Measurements from ENCODE around the gene PCYT2.

Gene PCYT2

DNA sequence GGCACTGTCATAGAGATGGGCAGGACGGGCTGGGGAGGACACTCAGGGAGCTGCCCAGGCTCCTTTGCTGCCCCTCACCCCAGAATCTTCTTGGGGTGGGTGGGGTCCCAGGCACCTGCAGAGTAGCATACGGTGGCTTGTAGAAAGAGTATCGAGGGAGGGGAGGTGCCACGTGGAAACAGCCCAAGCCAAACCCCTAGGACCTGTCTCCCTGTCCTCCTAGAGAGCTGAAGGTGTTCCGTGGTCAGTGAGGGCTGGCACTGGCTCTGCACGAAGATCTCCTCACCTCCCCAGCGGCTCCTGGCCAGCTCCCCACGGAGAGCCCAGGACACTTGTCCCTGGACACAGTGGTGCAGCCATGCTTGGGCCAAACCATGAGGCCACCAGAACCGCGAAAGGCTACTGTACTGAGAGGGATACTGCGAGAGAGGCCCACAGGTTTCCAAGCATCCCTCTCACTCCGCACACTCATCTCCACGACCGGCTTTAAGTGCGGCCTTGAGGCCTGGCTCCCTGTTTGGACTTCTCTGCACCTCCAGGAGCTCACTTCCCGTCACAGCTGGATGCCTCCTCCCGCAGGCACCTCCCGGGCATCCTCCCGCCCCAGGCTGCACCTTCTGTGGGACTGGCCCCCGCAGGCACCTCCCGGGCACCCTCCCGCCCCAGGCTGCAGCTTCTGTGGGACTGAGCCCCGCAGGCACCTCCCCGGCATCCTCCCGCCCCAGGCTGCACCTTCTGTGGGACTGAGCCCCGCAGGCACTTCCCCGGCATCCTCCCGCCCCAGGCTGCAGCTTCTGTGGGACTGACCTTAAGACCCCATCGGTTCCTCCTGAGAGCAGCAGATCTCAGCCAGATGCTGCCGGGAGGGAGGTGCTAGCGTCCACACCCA lies 18.3 kb upstream of the PCYT2 start:
- no peak for DNase-seq (ENCODE audit: low read depth)
- TF ChIP-seq, protein P1, sequence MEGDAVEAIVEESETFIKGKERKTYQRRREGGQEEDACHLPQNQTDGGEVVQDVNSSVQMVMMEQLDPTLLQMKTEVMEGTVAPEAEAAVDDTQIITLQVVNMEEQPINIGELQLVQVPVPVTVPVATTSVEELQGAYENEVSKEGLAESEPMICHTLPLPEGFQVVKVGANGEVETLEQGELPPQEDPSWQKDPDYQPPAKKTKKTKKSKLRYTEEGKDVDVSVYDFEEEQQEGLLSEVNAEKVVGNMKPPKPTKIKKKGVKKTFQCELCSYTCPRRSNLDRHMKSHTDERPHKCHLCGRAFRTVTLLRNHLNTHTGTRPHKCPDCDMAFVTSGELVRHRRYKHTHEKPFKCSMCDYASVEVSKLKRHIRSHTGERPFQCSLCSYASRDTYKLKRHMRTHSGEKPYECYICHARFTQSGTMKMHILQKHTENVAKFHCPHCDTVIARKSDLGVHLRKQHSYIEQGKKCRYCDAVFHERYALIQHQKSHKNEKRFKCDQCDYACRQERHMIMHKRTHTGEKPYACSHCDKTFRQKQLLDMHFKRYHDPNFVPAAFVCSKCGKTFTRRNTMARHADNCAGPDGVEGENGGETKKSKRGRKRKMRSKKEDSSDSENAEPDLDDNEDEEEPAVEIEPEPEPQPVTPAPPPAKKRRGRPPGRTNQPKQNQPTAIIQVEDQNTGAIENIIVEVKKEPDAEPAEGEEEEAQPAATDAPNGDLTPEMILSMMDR (IDR thresholded peaks at IDR 0.05; ENCODE audit: insufficient read depth, low read depth, low read length, missing control alignments), result no peak
- no peak overlapping the region for H3K4me3 ChIP-seq (ENCODE audit: low read length)

DNA sequence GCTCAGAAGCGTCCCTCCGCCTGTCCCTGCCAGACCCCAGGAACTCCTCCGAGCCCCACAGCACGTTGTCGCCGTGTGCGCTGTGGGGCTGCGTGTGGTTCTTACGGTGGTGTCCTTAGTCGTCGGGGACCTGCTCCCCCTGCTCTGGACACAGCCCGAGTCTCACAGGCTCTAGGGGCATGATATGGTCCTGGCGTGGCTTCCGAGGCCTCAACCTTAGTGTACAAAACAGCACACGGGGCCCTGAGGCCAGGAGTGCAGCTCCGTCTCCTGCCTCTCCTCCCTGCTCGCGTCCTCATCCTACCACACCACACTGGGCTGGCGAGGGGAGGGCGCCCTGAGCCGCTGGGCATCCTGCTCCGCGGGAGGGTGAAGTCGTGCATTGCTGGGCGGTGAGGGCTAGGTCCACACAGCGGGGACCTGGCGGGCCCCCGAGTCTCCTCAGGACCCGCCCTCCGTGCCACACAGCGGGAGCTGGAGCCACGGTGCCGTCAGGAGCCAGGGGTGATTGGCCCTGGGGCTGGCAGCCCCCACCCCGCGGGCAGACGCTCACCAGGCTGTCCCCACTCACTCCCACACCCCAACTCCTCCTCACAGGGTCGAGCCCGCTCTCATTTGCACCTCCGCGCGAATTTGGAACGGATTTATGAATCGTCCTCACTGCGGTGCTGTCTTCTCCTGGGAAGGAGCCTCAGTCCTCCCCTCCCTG lies 17.5 kb upstream of the PCYT2 start:
- TF ChIP-seq, protein P1 (IDR thresholded peaks at IDR 0.05; ENCODE audit: insufficient read depth, low read depth, low read length, missing control alignments), result no peak
- no peak for DNase-seq (ENCODE audit: low read depth)
- peak overlapping the region; percentile 59 for H3K4me3 ChIP-seq (ENCODE audit: low read length)

DNA sequence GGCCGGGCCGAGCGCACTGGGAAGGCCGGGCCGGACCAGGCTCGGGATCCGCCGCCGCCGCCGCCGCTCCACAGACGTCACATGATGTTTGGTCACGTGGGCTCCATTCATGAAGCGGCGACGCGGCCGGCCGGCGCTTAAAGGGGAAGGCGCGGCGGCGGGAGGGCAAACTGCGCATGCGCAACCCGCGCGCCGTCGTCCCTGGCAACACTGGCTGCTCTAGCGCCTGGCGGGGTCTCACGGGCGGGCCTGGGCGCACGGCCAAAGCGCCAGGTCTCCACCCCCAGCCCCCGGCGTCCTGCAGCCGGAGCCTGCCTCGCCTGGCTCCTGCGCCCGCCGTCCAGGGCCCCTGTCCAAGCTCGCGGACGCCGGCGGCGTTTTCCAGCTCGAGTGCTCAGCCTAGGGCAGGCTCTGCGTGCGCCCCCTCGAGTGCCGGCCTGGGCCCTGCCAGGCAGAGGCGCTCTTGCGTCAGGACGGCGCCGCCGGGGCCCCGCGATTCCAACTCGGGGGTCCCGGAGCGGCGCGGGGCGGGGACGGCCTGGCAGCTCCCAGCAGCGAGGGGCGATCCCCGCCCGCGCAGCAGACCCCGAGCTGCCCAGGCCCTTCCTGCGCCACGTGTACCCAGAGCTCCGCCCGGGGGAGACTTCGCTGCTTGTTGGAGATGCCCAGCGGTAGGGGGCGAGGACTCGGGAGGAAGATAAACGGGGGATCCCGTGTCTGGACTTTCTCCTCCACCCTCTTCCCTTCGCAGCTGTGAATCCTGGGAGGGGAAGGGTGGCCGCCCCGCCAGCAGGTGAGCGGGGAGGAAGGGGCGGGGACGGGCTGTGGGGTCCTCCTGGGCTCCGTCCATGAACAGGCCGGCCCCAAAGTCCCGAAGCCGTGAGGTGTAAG lies 16.7 kb upstream of the PCYT2 start, which contains the start of gene MAFG:
TSS of gene MAFG (minus strand) at position 83 of the 891 bp plus-strand sequence. CDS start 4,550 bp downstream, outside the sequence.
- DNase-seq (ENCODE audit: low read depth), result peak; percentile 93
- TF ChIP-seq, protein P1 (IDR thresholded peaks at IDR 0.05; ENCODE audit: insufficient read depth, low read depth, low read length, missing control alignments), result no peak
- H3K4me3 ChIP-seq (ENCODE audit: low read length), result peak within 1 kb of the TSS; percentile 70

DNA sequence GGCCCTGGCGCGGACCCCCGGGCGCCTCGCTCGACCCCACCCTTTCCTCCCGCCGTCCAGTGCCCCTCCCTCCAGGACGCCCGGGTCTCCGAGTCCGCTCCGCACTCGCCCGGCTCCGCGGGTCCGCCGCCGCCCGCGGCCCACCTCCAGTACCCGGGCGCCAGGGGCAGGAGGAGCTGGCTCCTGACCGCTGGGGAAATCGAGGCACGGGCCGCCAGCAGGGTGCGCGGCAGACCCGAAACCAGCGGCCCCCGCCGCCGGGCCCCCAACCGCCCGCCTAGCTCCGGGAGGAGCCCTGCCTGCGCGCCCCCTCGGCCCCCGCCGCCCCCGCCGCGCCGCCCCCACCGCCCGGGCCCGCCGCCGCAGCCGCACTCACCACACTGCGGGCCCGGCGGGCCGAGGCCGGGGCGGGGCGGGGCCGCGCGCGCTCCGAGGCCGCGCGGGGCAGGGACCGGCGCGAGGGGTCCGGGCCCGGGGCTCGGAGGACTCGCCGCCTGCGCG lies 16.0 kb upstream of the PCYT2 start:
- H3K4me3 ChIP-seq (ENCODE audit: low read length), result peak overlapping the region; percentile 70
- DNase-seq (ENCODE audit: low read depth), result no peak
- TF ChIP-seq, protein P1 (IDR thresholded peaks at IDR 0.05; ENCODE audit: insufficient read depth, low read depth, low read length, missing control alignments), result no peak

DNA sequence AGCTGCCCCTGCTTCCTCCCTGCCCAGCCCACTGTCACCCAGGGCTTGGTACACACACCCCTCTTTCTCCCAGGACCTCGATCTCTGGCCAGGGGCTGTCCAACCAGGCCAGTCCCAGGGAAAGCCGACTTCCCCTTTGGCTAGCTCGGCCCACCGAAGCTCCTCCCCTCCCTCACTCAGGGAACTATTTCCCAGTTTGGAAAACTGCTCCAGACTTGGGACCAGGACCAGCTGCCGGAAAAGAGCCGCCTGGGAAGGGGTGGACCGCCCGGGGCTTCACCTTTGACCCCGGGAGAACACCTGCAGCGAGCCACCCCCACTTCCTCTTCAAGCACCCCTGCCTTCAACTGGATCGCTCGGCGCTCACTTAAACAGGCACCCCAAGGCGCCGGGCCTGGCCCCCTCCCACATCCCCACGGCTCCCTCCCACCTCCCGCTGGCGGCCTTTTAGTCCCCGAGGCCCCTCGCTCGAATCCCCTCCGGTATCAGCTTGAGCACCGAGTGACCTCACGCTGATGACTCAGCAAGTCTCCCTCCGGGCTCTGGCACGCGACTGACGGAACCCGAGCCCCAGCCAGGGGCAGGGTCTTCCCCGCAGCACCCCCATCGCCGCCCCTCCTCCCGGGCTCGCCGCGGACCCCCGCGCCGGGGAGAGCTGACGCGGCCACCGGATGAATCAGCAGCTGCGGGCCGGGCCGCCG lies 15.4 kb upstream of the PCYT2 start:
- peak overlapping the region; percentile 70 for H3K4me3 ChIP-seq (ENCODE audit: low read length)
- peak; percentile 57 for DNase-seq (ENCODE audit: low read depth)
- TF ChIP-seq, protein P1 (IDR thresholded peaks at IDR 0.05; ENCODE audit: insufficient read depth, low read depth, low read length, missing control alignments), result no peak
